HG03280 (cell line): ENCODE results near the gene CPLX4.

Experiments used
- ATAC-seq: cut with Tn5 transposase; IDR thresholded peaks from one replicate; pipeline ENCODE4 v1.9.1; 2021; ENCODE audit warnings: mild to moderate bottlenecking, moderate library complexity; ENCODE audit not compliant: unreplicated experiment

The CPLX4 gene, protein sequence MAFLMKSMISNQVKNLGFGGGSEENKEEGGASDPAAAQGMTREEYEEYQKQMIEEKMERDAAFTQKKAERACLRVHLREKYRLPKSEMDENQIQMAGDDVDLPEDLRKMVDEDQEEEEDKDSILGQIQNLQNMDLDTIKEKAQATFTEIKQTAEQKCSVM

DNA sequence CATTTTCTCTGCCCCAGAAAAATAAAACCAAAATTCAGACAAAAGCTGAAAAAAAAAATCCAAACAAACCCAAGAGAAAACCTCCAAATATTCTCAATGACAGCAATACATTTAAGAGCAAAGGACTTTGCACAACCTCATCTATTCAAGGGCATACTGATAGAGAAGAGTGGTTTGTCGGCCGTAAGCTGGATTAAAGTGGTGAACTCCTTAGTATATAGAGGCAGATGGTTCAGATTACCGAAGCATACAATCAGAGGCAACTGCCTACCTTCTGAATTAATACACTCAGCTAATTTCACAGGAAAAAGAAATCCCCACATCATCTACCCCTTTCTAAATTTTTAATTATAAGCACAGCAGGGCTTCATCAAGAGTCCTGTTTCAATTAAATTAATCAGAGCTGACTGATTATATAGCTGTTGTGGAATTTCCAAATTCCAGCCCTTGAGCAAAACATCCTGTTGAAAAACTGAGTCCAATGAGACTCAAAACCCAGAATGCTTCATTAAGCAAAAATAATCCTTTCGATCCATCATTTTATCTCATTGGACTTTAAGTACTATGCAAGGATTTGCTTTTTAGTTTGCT is at the start of gene CPLX4:
TSS of gene CPLX4 (minus strand) at position 190 of the 591 bp plus-strand sequence. CDS start at position 3, 187 bp downstream.
- ATAC-seq, result no peak

DNA sequence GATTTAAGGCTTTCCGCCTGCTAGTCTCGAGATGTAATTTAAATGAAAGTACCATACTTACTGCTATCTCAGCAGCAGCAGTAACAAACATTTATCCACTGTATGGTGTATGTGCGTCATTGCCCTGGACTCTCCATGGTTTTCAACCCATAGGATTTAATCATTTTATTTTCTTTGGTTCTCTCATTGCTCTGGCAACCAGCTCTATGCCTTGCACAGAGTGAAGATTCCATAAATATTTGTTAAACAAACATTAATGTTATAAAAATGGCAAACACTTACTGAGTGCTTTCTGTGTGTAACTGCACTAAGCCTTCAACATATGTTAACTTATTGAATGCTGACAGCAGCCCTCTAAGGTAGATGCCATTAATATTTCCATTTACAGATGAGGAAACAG is 41.9 kb upstream of the CPLX4 start:
- ATAC-seq, result no peak

DNA sequence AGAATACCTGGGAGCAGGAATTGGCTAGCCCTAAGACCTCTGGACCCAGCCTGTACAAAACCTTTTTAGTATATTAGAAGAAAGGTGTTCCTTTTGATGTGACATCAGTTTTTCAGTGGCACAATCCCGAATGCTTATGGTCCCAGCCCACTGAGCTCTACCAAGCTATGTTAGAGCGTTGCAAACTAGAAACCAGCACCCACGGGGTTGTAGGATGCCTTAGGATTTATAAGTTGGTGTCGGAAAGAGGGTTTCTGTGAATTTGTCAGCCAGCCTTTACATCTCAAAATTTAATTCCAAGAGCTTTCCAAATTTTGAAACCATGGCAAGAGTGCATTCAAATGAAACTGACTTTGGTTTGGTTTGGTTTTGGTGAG is 41.1 kb upstream of the CPLX4 start:
- ATAC-seq, result peak; percentile 8

DNA sequence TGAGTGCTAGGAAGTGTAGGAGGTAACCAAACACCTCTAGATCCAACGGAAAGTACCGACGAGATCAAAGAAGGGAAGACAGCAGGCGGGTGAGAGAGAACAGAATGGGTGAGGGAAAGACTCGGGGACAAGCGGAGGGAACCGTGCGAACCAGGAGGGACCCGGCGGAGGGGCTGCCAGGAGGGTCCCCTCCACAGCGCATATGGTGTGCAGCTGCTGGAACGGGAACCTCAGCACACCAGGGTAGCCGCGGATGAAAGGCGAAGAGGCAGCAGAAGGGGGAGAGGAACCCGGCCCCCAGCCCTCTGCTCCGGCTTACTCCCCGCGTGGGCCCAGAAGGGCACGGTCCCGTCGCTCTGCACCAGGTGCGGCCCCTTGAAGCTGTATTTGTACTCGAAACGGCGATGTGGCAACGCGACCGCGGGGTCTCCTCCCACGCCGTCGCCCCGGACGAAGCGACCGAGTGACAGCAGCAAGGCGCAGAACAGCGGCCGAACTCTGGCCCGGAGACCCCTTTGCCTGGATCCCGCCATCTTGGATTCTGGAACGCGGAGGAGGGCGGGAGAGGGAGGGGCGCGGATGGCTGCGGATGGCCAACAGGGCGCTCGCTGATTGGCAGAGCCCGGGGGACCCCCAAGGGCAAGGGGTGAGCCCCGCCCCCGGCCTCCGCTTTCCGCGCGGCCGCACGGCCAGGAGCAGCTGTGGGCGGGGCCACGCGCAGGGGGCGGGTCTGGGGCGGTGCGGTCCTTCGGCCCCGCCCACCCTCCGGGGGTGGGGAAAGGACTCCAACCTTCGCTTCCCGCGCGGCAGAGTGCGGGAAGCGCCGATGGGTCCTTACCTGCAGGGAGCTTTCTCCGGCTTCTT is 40.5 kb upstream of the CPLX4 start, which contains the start of gene LMAN1:
TSS of gene LMAN1 (minus strand) at position 554 of the 864 bp plus-strand sequence. CDS start at position 533, 21 bp downstream.
- ATAC-seq, result peak; percentile 97

DNA sequence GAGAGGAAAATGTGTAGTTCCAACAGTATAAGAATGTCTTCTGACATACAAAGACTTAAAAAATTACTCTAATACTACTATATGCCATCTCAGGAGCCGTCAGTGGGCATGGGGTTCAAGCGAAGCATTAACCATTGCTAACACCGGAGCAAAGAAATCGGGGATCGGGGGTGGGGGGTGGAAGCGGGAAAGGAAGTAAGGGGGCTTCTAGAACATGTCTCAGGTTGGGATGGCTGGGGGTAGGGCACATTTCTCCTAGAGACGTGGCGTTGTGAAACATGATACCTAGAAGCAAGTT is 39.9 kb upstream of the CPLX4 start:
- no peak for ATAC-seq

DNA sequence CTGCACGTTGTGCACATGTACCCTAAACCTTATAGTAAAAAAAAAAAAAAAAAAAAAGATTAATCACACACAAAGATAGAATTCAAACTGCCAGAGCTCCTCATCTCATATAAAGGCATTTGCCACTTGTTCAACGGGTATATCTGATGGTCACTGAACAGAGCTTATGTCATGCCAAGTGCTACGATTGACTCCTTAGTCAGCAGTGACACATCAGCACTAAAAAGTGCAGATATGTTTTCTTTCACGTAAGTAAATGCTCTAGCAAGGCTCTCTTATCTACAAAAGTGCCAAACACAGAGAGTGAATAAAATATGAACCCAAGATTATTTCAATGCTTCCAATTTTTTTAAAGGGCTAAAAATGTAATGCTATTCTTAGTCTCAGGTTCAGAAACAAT is 39.5 kb upstream of the CPLX4 start:
- no peak for ATAC-seq

DNA sequence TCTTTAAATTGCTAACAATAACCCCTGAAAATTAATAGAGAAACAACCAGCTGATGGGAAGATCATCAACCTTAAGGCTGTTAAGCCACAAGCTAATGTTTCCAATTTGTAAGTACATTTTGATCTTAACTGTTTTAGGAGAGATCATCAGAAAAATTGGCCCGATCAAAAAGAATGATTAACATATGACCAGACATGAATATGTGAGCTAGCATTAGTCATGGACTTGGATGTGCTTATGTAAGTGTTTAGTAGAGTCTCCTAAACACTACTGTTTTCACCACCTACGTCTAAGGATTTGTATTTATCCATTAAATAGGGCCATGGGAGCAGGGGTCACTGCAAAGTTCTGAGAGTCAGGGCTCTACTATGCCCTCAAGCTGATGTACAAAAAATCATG is 36.3 kb upstream of the CPLX4 start:
- no peak for ATAC-seq

DNA sequence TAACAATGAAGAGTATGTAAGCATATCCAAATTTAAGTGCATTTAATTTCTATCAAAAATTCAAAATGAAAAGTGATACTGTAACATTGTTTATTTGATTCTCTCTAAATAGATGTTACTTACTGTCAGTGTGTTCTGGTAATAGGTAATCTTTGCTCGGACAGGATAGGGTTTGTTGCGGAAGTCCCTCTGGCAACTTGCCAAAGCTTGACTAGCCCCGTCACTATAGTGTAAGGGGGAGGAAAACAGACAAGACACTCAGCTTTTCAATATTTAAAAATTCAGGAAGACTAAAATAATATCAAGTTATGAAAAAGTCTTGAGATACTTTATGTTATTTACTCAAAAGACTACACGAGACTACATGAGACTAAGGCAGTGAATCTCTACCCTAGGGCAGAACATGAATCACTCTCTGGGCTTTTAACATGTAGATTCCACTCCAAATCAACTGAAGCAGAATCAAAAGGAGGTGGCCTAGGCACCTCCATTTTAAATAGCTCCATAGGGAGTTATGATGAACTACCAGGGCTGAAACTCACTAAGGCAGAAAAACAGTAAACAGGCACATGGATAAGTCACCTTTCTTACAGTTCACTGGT is 34.7 kb upstream of the CPLX4 start:
- no peak for ATAC-seq

DNA sequence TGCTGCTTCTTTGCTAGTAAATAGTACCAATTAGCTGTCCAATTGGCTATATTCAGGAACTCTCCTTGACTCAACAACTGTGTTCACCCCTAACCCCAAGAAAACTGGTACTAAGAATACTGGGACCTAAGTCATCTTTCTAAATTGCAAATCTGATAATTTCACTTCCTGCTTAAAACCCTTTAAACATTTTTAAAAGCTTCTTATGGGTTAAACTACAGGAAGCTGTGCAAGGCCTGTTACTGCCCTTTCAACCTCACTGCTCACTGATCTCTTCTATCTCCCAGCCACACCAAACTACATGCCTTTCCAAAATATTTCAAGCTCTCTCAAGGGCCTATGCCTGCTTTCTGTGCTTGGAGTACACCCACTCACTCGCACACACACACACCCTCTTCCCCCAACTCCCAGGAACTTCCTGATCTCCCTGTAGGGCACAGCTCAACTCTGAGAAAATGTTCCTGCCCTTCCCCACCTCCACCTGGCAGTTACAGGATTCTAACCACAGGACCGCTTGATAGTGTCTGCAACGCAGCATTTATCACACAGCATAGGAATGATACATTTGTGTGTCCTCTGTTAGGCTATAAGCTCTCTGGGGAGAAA is 33.9 kb upstream of the CPLX4 start:
- ATAC-seq, result no peak

DNA sequence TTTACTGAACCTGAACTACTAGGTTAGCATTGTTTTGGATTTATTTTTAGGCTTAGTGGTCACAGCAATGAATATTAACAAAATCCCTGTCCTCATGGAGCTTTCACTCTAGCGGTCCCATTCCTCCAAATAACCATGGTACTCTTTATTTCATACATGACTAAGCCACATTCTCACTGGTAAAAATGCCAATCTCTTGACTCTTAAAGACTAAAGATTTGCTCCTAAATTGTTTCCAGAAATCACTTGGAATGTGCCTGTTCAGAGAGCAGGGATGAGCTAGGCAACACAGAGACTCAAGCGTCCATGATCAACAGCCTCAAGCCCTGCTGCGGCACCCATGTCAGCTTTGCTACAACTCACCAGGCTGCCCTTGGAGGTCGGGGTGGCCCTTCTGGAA is 27.1 kb upstream of the CPLX4 start:
- ATAC-seq, result no peak

DNA sequence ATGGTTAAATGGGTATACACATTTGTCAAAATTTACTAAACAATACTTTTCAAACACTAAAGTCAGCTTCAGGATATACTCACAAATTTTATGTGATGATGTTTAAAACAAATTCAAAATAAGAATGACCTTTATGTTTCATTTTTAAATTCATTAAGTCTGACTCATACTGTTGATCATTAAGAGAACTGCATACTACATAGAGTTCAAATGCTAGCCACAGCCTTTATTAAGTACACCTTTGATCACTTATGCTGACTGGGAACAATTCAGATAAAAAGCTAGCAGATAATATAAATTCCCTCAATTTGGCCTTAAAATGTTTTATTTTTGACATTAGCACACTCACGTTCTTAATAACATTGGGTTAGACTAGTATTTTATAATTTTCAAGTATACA is 26.5 kb upstream of the CPLX4 start:
- ATAC-seq, result no peak

DNA sequence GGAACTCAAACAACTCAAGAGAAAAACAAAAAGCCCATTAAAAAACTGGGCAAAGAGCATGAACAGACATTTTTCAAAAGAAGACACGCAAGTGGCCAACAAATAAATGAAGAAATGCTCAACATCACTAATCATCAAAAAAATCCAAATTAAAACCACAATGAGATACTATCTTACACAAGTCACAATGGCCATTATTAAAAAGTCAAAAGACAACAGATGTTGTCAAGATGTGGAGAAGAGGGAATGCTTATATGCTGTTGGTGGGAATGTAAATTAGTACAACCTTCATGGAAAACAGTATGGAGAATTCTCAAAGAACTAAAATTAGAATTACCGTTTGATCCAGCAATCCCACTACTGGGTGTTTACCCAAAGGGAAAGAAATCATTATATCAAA is 25.5 kb upstream of the CPLX4 start:
- no peak for ATAC-seq

DNA sequence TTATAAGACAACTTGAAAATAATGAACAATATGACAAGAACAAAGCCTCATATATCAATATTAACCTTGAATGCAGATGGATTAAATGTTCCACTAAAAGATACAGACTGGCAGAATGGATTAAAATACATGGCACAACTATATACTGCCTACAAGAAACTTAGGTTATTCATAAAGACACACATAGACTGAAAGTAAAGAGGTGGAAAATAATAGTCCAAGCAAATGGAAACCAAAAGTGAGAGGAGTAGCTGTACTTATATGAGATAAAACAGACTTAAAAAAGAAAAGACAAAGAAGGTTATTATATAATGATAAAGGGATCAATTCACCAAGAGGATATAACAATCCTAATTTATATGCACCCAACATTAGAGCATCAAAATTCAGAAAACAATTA is 22.4 kb upstream of the CPLX4 start:
- ATAC-seq, result peak; percentile 54

DNA sequence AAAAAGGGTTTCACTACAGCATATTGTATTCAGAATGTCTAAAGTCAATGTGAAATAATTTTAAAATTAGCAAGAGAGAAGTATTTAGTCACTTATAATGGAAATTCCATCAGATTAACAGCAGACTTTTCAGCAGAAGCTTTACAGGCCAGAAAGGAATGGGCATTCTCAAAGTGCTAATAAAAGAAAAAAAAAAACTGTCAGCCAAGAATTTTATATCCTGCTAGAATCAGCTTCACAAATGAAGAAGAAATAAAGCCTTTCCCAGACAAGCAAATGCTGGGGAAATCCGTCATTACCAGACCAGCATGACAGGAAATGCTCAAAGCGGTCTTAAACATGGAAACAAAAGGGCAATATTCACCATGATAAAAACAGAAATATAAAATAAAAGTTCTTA is 21.9 kb upstream of the CPLX4 start:
- ATAC-seq, result no peak

DNA sequence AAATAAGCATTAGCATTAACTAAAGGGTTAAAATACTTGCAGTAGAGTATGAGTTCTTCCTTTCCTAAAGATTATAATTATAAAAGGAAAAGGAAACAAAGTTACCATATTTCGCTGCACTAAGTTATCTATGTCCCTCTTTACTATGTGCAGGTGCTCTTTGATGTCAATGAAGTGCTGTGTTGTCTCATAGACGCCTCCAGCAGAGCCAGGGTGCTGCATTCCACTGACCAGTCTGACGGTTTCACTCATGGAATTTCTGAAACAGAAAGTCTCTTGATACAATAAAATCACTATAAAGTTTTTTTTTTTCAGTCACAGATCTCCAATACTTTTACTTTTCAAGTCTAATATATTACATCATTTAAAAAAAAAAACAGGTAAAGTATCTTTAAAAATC is 14.5 kb upstream of the CPLX4 start:
- ATAC-seq, result no peak

DNA sequence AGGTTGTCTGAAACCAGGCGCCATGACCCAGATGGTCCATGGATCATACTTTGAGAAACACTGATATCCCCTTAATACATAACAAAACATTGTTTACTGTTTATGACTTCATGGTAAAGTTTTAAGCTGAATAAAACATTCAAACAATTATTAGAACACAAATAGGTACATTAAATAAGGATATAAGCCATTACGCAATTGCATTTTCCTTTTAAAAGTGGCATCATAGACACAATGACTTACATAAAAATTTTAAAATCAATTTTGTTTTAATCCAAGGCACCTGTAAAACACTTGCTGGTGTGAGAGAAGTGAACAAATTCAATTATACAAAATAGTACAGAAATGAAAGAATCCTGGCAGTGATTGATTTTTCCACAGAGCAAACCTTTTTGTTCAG is 10.2 kb upstream of the CPLX4 start:
- no peak for ATAC-seq

DNA sequence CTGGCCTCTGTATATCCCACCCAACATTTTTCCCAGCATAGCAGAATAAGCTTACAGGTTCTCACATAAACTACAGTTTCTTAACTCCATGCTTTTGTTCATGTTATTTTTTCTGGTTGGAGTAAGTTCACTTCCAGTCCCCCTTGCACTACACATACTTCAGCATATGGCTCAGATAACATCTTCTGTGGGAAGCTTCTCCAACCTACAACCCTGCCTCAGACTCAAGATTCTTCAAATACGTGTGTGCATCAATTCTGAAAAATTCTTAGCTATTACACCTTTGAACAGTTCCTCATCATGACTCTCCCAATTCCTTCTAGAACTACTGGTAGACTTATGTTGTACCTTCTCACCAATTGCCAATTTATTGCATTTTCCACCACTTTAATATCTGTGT is 7.5 kb upstream of the CPLX4 start:
- ATAC-seq, result no peak

DNA sequence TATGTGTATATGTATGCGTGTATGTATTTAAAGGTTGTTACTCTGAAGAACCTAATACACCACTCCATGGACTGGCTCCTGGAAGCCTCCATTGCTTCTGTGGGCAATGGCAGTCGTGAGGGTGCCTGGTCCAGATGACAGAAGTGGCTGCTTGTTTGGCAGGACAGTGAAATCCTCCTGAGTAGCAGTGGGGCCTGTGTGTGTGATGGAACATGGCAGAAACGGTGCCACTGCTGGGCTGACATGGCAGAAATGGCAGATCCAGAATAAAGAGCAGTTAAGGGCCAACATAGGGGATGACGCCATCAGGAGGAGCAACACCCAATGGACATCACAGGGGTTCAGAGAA is 6.1 kb upstream of the CPLX4 start:
- no peak for ATAC-seq

DNA sequence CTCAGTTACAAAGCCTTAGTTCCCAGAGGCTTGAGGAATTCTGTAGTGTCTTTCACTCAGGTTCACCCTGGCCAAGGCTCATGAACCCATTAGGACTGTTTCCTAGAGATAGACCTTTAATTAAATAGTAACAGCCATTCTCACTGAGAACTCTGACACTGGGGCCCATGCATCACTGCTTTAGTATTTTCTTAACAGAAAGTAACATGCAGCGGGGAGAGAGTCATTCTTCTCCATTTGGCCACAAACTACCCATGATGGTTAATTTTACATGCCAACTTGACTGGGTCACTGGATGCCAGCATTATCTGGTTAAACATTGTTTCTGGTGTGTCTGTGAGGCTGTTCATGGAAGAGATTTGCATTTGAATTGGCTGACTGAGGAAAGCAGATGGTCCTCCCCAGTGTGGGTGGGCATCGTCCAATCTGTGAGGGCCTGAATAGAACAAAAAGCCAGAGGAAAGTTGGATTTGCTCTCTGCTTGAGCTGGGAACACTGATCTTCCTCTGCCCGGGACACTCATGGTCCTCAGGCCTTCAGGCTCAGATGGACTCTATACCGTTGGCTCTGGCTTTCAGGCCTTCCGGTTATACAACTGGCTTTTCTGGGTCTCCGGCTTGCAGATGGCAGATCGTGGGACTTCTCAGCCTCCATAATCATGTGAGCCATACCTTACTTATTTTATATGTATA is 5.6 kb upstream of the CPLX4 start:
- no peak for ATAC-seq

DNA sequence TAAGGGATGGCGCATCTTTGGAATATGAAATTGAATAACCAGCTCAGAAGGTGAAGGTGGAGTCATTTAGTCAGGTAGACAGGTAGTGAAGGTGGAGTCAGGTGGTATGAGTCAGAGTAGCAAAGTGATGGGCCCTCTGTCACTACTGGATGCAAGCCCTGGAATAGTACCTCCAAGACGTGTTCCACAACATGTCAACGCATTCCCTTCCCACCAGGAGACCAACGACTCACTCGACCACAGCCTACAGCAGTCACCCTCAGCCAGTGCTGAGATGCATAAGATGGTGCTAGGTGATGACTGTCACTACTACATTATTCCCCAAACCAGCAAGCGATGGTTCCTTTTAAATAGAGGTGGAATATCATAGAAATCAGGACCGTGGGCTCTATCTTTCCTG is 6.8 kb downstream of the CPLX4 start:
- no peak for ATAC-seq

DNA sequence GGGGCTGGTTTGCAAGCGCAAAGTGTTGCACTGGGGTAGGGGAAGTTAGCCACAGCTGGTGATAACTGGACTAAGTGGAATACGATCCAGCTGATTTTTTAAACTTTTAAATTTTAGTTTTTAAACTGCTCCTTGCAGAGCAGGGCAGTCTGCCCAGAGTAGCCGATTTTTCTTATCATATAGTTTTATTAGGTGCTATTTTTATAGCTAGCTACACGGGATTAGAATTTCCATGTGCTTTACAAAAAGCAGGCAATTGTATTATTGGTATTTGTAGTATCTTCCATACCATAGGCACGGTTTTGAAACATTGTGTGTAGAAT is 9.6 kb downstream of the CPLX4 start:
- no peak for ATAC-seq
